ENCODE measurements around the gene SPPL2A. TPM values are rescaled to one million over a fixed set of nuclear protein-coding genes. Genes with fewer than 3 reads are reported as not detected.

The SPPL2A gene
- polyA plus RNA-seq, 1 experiment = 80.1 TPM

DNA sequence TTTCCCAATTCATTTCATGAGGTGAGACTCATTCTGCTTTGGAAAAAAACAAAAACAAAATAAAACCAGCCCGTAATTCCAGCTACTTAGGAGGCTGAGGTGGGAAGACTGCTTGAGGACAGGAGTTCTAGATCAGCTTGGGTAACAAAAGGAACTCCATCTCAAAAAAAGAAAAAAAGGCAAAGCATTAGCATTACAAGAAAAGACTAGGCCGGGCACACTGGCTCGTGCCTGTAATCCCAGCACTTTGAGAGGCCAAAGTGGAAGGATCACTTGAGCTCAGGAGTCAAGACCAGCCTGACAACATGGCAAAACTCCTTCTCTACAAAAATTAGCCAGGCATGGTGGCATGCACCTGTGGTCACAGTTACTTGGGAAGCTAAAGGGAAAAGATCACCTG lies 112.8 kb downstream of the SPPL2A start:
- TF ChIP-seq, protein P1, sequence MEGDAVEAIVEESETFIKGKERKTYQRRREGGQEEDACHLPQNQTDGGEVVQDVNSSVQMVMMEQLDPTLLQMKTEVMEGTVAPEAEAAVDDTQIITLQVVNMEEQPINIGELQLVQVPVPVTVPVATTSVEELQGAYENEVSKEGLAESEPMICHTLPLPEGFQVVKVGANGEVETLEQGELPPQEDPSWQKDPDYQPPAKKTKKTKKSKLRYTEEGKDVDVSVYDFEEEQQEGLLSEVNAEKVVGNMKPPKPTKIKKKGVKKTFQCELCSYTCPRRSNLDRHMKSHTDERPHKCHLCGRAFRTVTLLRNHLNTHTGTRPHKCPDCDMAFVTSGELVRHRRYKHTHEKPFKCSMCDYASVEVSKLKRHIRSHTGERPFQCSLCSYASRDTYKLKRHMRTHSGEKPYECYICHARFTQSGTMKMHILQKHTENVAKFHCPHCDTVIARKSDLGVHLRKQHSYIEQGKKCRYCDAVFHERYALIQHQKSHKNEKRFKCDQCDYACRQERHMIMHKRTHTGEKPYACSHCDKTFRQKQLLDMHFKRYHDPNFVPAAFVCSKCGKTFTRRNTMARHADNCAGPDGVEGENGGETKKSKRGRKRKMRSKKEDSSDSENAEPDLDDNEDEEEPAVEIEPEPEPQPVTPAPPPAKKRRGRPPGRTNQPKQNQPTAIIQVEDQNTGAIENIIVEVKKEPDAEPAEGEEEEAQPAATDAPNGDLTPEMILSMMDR (IDR thresholded peaks at IDR 0.05; ENCODE audit: low read depth, low read length) = no peak
- CTCF ChIA-PET = interaction anchor here (1.1 kb wide), 1 partner anchor 232 kb away, joined by 3 read pairs; no protein-coding TSS in a partner anchor
- no peaks in the 10 kb centered on the region for H3K9me3 ChIP-seq (ENCODE audit: control insufficient read depth, insufficient read depth, low read length)
- DNase-seq (ENCODE audit: low read depth, low spot score) = no peak
- H3K27ac ChIP-seq (ENCODE audit: low read depth, low read length) = no peak overlapping the region
- POLR2A ChIA-PET = no interaction called here
- H3K4me3 ChIP-seq (ENCODE audit: low read depth, low read length) = no peak overlapping the region
- no peaks in the 10 kb centered on the region for H3K27me3 ChIP-seq (ENCODE audit: control insufficient read depth, insufficient read depth, low read length)

Small RNAs within 50 kb of the gene (small RNA-seq; reads per million reads assigned to genes)
- gene AC012100.1 (ENCODE audit: insufficient read length, low read depth) (not detected), gene RN7SL354P (ENCODE audit: insufficient read length, low read depth) (not detected)

Other genes starting within 250 kb of the SPPL2A start
- not detected in 2 replicates for gene USP50, start 219.0 kb downstream of the SPPL2A start, polyA plus RNA-seq (2011; rRNA removed)
- 21.1 and 31.2 TPM in 2 replicates for gene TRPM7, start 78.9 kb downstream of the SPPL2A start, polyA plus RNA-seq (2011; rRNA removed)
- 4.1 and 4.5 TPM in 2 replicates for gene AP4E1, start 143.0 kb upstream of the SPPL2A start, polyA plus RNA-seq (2011; rRNA removed)

All from AG04450 (cell line).